ENCODE measurements around the gene TLR6.

TLR6 gene

DNA sequence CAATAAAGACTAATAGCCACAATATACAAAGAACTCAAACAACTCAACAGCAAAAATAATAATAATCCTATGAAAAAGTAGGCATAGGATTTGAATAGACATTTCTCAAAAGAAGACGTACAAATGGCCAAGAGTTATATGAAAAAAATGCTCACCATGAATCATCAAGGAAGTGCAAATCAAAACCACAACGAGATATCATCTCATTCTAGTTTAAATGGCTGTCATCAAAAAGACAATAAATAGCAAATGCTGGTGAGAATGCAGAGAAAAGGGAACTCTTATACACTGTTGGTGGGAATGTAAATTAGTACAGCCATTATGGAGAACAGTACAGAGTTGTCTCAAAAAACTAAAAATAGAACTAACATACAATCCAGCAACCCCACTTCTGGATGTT is 18.8 kb downstream of the TLR6 start:
- H3K4me3 ChIP-seq (ENCODE audit: low read length) = no peak overlapping the region
- TF ChIP-seq, protein P1, sequence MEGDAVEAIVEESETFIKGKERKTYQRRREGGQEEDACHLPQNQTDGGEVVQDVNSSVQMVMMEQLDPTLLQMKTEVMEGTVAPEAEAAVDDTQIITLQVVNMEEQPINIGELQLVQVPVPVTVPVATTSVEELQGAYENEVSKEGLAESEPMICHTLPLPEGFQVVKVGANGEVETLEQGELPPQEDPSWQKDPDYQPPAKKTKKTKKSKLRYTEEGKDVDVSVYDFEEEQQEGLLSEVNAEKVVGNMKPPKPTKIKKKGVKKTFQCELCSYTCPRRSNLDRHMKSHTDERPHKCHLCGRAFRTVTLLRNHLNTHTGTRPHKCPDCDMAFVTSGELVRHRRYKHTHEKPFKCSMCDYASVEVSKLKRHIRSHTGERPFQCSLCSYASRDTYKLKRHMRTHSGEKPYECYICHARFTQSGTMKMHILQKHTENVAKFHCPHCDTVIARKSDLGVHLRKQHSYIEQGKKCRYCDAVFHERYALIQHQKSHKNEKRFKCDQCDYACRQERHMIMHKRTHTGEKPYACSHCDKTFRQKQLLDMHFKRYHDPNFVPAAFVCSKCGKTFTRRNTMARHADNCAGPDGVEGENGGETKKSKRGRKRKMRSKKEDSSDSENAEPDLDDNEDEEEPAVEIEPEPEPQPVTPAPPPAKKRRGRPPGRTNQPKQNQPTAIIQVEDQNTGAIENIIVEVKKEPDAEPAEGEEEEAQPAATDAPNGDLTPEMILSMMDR (conservative IDR thresholded peaks at IDR 0.05; ENCODE audit: low read length) = no peak
- no peak for DNase-seq (ENCODE audit: low read depth)

DNA sequence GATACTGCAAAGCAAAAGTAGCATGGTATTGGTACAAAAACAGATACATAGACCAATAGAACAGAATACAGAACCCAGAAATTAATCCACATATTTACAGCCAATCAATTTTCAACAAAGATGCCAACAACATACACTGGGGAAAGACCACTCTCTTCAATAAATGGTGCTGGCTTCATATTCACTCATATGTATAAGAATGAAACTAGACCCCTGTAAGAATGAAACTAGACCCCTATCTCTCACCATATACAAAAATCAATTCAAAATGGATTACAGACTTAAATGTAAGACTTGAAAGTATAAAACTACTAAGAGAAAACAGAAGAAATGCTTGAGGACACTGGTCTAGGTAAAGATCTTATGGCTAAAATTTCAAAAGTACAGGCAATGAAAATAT is 19.3 kb downstream of the TLR6 start:
- no peak for DNase-seq (ENCODE audit: low read depth)
- no peak overlapping the region for H3K4me3 ChIP-seq (ENCODE audit: low read length)
- TF ChIP-seq, protein P1 (conservative IDR thresholded peaks at IDR 0.05; ENCODE audit: low read length) = no peak

DNA sequence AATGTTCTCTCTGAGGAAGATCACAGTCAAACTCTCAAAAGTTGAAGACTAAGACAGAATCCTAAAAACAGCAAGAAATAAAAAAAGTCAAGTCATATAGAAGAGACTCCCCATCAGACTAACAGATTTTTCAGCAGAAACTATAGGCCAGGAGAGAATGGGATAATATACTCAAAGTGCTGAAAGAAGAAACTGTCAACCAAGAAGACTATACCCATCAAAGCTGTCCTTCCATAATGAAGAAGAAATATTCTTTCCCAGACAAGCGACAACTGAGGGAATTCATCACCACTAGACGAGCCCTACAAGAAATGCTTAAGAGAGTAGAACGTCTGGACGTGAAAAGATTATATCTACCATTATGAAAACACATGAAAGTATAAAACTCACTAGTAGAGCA is 22.0 kb downstream of the TLR6 start:
- TF ChIP-seq, protein P1 (conservative IDR thresholded peaks at IDR 0.05; ENCODE audit: low read length) = no peak
- no peak for DNase-seq (ENCODE audit: low read depth)
- H3K4me3 ChIP-seq (ENCODE audit: low read length) = no peak overlapping the region

DNA sequence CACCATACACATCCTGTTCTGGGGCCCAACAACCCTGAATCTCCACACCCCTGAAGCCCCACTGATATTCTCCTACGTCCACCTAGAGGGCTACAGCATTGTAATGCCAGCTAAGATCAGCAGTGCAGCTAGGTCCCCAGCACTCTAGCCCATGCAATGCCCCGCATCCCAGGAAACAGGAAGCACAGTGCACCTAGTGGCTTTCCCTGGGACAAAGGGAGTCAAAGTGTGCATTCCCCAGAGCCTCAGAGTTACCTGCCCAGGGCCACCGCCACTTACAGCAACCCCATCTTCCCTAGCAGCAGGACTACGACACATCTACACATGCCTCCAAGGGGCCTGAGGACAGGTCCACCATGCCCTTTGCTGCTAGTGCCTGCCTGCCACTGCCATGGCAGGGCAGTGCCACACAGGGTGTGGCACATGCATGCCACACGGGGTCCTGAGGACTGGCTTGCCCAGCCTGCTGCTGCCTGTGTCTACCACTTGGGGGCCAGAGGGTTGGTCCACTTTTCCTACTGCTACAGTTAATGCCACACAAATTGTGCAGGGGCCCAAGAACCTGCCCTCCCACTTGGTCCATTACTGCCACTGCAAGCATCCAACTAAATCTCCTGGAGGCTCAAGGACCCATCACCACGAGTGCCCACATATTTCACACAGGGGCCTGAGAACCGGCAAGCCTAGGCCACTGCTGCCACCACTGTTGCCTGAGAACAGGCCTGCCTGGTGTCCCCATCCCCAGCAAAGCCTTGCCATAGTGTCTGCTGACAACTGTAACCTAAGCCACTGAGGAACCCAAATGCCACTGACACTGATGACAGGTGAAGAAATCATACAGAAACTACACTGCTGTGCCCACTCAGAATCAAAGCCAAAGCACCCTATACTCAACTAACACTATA is 23.7 kb downstream of the TLR6 start:
- TF ChIP-seq, protein P1 (conservative IDR thresholded peaks at IDR 0.05; ENCODE audit: low read length) = no peak

DNA sequence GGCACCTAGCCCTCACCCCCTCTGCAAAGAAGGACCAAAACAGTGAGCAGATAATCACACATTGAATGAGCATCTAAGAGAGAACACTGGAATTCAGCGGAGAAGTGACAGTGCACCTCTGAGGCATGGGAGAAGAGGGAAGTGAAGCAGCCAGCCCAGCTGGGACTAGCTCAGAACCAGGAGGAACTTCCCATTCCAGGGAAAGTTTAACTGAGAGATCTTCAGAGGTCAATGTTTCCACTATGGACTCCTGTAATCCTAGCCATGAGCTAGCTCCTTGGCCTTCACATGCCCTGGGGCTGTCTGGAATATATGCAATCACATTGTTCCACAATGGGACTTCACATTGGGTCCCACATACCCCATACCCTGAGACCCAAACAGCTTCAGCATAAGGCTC is 24.4 kb downstream of the TLR6 start:
- no peak for DNase-seq (ENCODE audit: low read depth)
- TF ChIP-seq, protein P1 (conservative IDR thresholded peaks at IDR 0.05; ENCODE audit: low read length) = no peak

More for the DNA sequence above, 23.7 kb downstream of the TLR6 start:
- DNase-seq (ENCODE audit: low read depth) = no peak
- no peak overlapping the region for H3K4me3 ChIP-seq (ENCODE audit: low read length)

DNA sequence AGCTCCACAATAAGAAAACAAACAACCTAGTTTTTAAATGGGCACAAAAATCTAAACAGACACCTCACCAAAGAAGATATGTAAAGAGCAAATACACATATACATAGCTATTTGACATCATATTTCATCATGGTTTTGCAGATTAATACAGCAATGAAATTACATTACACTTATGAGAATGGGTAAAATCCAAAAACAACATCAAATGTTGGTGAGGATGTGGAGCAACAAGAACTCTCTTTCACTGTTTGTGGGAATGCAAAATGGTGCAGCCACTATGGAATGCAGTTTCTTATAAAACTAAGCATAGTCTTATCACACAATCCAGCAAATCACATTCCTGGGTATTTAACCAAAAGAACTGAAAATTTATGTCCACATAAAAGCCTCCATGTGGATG is 25.0 kb downstream of the TLR6 start:
- H3K4me3 ChIP-seq (ENCODE audit: low read length) = no peak overlapping the region
- DNase-seq (ENCODE audit: low read depth) = peak; percentile 51
- TF ChIP-seq, protein P1 (conservative IDR thresholded peaks at IDR 0.05; ENCODE audit: low read length) = no peak

More for the DNA sequence above, 24.4 kb downstream of the TLR6 start:
- H3K4me3 ChIP-seq (ENCODE audit: low read length) = no peak overlapping the region

DNA sequence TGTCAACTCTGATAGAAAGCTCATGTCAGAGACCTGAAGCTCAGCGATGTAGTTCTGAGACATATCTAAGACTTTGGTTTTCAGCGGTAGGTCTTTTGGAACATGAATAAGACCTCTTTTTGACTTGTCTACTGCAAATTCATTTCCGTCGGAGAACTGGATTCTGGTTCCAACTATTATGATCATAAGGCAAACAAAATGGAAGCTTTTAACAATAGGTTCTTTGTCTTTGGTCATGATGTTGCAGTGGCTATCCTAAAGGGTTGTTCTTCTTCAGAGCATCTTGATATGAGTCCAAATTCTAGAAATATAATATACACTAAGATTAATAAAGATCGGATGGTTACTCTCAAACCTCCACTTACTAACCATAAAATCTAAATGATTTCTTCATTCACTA is 27.4 kb downstream of the TLR6 start:
- TF ChIP-seq, protein P1 (conservative IDR thresholded peaks at IDR 0.05; ENCODE audit: low read length) = no peak
- no peak for DNase-seq (ENCODE audit: low read depth)
- no peak overlapping the region for H3K4me3 ChIP-seq (ENCODE audit: low read length)
